Endothelial cell of umbilical vein (primary cell): Measurements from ENCODE around the gene CYP19A1. TPM values are rescaled to one million over a fixed set of nuclear protein-coding genes. Genes with fewer than 3 reads are reported as not detected.

Experiments
- BruUV-seq: library from RNA; stranded (reverse); fragments of 400-500 nt; replicated peaks from 2 replicates; lab custom pipeline; 2021; lab: Mats Ljungman, UMichigan
- CTCF ChIA-PET: fragments of 300-600, 350-600 bp; sonication (Branson Sonifier 250); formaldehyde crosslinking; loops from one replicate; lab custom pipeline; 2021; ENCODE audit warnings: antibody characterized with exemption, inconsistent platforms; lab: Charles Lee
- POLR2A ChIA-PET: fragments of 300-600, 350-600 bp; sonication (Branson Sonifier 250); formaldehyde crosslinking; loops from one replicate; lab custom pipeline; 2021; ENCODE audit warnings: antibody characterized with exemption, inconsistent platforms; lab: Charles Lee
- DNase-seq: peaks from one replicate; pipeline ENCODE4 v3.0.0-alpha.2; 2011; ENCODE audit warnings: low read depth, low spot score
- FAIRE-seq: peaks from 2 replicates; lab custom pipeline; 2011; peaks lifted over from hg19 to GRCh38; lab: Jason Lieb, UNC
- H2AFZ ChIP-seq: 2 replicates; pipeline ENCODE4 v1.6.0; 2012; ENCODE audit warnings: low read depth, low read length, control low read depth, inconsistent platforms
- H3K27ac ChIP-seq: 2 replicates; pipeline ENCODE4 v1.5.1; 2011; ENCODE audit warnings: low read depth, mild to moderate bottlenecking, control low read depth, low read length, moderate library complexity; ENCODE audit not compliant: insufficient read depth
- H3K27me3 ChIP-seq, 2 experiments: 2 replicates each; pipeline versions ENCODE4 v1.6.0 to v1.6.1; 2011; ENCODE audit warnings: low read length in 2 of 2, mixed read lengths in 1 of 2; ENCODE audit not compliant: control insufficient read depth in 2 of 2, insufficient read depth in 2 of 2
- H3K36me3 ChIP-seq, 2 experiments: 2 replicates in 1 of 2; 3 replicates in 1 of 2; pipeline ENCODE4 v1.5.1; 2011; ENCODE audit warnings: low read length in 2 of 2, mild to moderate bottlenecking in 1 of 2, moderate library complexity in 1 of 2; ENCODE audit not compliant: control insufficient read depth in 2 of 2, insufficient read depth in 2 of 2; ENCODE audit errors: extremely low read depth in 1 of 2
- H3K4me1 ChIP-seq: 3 replicates; pipeline ENCODE4 v1.5.1; 2011; ENCODE audit warnings: mild to moderate bottlenecking, low read length; ENCODE audit not compliant: control insufficient read depth, insufficient read depth; ENCODE audit errors: extremely low read depth
- H3K4me2 ChIP-seq: 2 replicates; pipeline ENCODE4 v1.6.1; 2011; ENCODE audit warnings: low read length, control low read depth, mixed read lengths; ENCODE audit not compliant: insufficient read depth
- H3K4me3 ChIP-seq, 3 experiments: fragments of 200-600 bp in 1 of 3; sonication (generic), shearing (Covaris generic) in 1 of 3; replicated peaks in 1 of 3; 2 replicates each; pipeline ENCODE4 v1.5.1; 2011 to 2016; ENCODE audit warnings: control low read depth in 3 of 3, low read length in 3 of 3, mild to moderate bottlenecking in 2 of 3, inconsistent platforms in 1 of 3, low read depth in 1 of 3, moderate library complexity in 1 of 3; ENCODE audit not compliant: insufficient read depth in 1 of 3
- H3K79me2 ChIP-seq: 2 replicates; pipeline ENCODE4 v1.6.0; 2012; ENCODE audit warnings: low read length, inconsistent platforms; ENCODE audit not compliant: control insufficient read depth, insufficient read depth
- H3K9ac ChIP-seq: replicated peaks from 2 replicates; pipeline ENCODE3; 2011; ENCODE audit warnings: low read length, control low read depth; ENCODE audit not compliant: insufficient read depth; ENCODE audit errors: extremely low read depth
- H3K9me1 ChIP-seq: replicated peaks from 3 replicates; pipeline ENCODE4 v1.6.0; 2011; ENCODE audit warnings: mild to moderate bottlenecking, low read length; ENCODE audit not compliant: control insufficient read depth, insufficient read depth; ENCODE audit errors: extremely low read depth
- H3K9me3 ChIP-seq: replicated peaks from 2 replicates; pipeline ENCODE4 v1.5.1; 2012; ENCODE audit warnings: low read length, inconsistent platforms; ENCODE audit not compliant: control insufficient read depth, insufficient read depth
- H4K20me1 ChIP-seq: replicated peaks from 2 replicates; pipeline ENCODE3; 2011; ENCODE audit warnings: mild to moderate bottlenecking, low read length; ENCODE audit not compliant: control insufficient read depth, insufficient read depth; ENCODE audit errors: extremely low read depth
- EZH2 ChIP-seq: IDR thresholded peaks from 2 replicates; pipeline ENCODE4 v1.6.1; 2012; ENCODE audit warnings: borderline replicate concordance, low read depth, mild to moderate bottlenecking, moderate library complexity, low read length, inconsistent platforms; ENCODE audit not compliant: severe bottlenecking
- FOS ChIP-seq: IDR thresholded peaks from 2 replicates; pipeline ENCODE4 v1.6.1; 2011; ENCODE audit warnings: mild to moderate bottlenecking, low read length, moderate library complexity, borderline replicate concordance; ENCODE audit not compliant: insufficient read depth
- JUN ChIP-seq: IDR thresholded peaks from 2 replicates; pipeline ENCODE4 v1.6.1; 2011; ENCODE audit warnings: borderline replicate concordance, low read depth; ENCODE audit not compliant: insufficient read length, insufficient read depth
- MYC ChIP-seq: IDR thresholded peaks from one replicate; pipeline ENCODE4 v1.6.1; 2011; ENCODE audit warnings: mild to moderate bottlenecking, low read depth, low read length
- POLR2AphosphoS5 ChIP-seq: IDR thresholded peaks from 2 replicates; pipeline ENCODE4 v1.6.1; 2012; ENCODE audit warnings: low read depth, mild to moderate bottlenecking, control low read depth, low read length, moderate library complexity; ENCODE audit not compliant: insufficient read depth
- dilution Hi-C: fragments of 300-500 bp; cut with MboI; formaldehyde crosslinking; loops from one replicate; pipeline ENCODE4 v1.15.0; 2019; ENCODE audit warnings: low sequenced_read_pairs; ENCODE audit not compliant: extremely low pct_ligation_motif_present
- intact Hi-C: fragments of 100-400 bp; cut with micrococcal nuclease; formaldehyde crosslinking; loops from one replicate; pipeline ENCODE4 v1.10.0; 2022
- polyA plus RNA-seq, 4 experiments: library from polyadenylated mRNA; depleted of rRNA in 3 of 4; stranded (reverse) in 3 of 4; unstranded in 1 of 4; fragments of >200 nt; gene quantifications; 2 replicates each; pipeline versions ENCODE4 v1.2.1 to v1.2.3, GENCODE V29; 2011 to 2012; ENCODE audit warnings: missing spikeins in 1 of 4
- total RNA-seq: library from RNA; stranded (reverse); gene quantifications from 2 replicates; pipeline ENCODE4 v1.2.3, GENCODE V29; 2021

CYP19A1 gene
- total and polyA plus RNA-seq, 2 donors (not counting 3 experiments of a cell fraction or from before 2014, with no cell fraction given) = not detected

DNA sequence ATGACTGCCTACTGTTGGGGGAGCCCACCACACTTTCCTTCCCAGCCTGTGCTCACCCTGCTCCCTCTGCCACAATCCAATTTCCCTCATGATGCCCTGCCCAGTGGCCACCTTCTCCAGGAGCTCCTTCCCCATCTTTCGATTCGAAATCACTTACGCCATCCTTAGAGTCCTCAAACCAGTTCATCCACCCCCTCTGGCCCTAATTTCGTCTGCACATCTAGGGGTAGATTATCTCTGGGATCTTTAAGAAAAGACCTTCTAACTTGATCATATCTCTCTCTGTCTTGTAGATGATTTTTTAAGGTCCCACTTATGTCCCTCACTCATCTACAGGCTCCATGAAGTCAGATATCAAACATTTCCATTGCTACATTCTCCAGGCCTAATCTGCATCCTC is 17.1 kb downstream of the CYP19A1 start:
- DNase-seq = no peak
- dilution Hi-C loops (no loop called here), intact Hi-C loops (no loop called here)
- Histone ChIP-seq H3K9me1 (no peaks in the 10 kb centered on the region), H3K9me3 (no peaks in the 10 kb centered on the region), H2AFZ (no peak overlapping the region), H3K27me3 (peaks cover 77 to 82% of the 10 kb centered on the region in 2 experiments), H3K4me1 (no peaks in the 10 kb centered on the region), H3K4me3 (no peak overlapping the region), H3K36me3 (no peaks in the 10 kb centered on the region), H3K27ac (no peak overlapping the region), H4K20me1 (no peaks in the 10 kb centered on the region), H3K4me2 (no peak overlapping the region), H3K9ac (no peak overlapping the region), H3K79me2 (no peaks in the 10 kb centered on the region)
- BruUV-seq = no TSS peak
- no peak for FAIRE-seq
- ChIA-PET POLR2A (no interaction called here), CTCF (interaction anchor here (1.0 to 3.0 kb wide), 2 partner anchors 9 to 12 kb away, joined by 3 to 8 read pairs; no protein-coding TSS in a partner anchor)
- no peak for TF ChIP-seq FOS

DNA sequence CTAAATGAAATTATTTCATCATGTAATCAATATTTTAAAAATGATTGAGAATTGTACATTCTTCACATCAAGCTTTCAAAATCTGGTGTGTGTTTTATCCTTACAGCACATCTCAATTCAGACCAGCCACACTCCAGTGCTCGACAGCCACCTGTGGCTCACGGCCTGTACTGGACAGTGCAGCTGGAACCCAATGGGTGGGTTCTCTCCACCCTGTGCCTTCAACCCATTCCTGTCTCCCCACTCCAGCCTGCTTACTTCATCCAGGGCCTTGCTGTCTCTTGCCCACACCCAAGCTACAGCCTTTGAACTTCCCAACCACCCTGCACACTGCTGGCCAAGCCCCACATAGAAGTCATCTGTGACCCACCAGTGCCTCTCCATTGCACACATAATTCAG is 17.6 kb downstream of the CYP19A1 start:
- no peaks in the 10 kb centered on the region for H4K20me1 ChIP-seq
- TF ChIP-seq POLR2AphosphoS5 = no peak
- no peak for TF ChIP-seq EZH2
- no peak for TF ChIP-seq MYC
- no peak for TF ChIP-seq JUN
- DNase-seq (no peak), FAIRE-seq (no peak)
- no peaks in the 10 kb centered on the region for H3K79me2 ChIP-seq
- H3K27me3 ChIP-seq = peaks cover 78 to 83% of the 10 kb centered on the region in 2 experiments
- H3K36me3 ChIP-seq = no peaks in the 10 kb centered on the region
- CTCF ChIA-PET = interaction anchor here (1.2 kb wide), 1 partner anchor 19 kb away, joined by 3 read pairs; no protein-coding TSS in a partner anchor
- H3K4me2 ChIP-seq = no peak overlapping the region
- no peaks in the 10 kb centered on the region for H3K4me1 ChIP-seq
- no peak overlapping the region for H3K9ac ChIP-seq
- BruUV-seq = no TSS peak
- H3K4me3 ChIP-seq = no peak overlapping the region
- dilution Hi-C loops = no loop called here
- H3K9me1 ChIP-seq = no peaks in the 10 kb centered on the region
- POLR2A ChIA-PET = no interaction called here
- no peak overlapping the region for H3K27ac ChIP-seq
- no peak overlapping the region for H2AFZ ChIP-seq
- no peaks in the 10 kb centered on the region for H3K9me3 ChIP-seq
- intact Hi-C loops = no loop called here
